DMS53 (cell line): Measurements from ENCODE around the gene CARHSP1.
A peak's percentile ranks its signal among the peaks of the same experiment; 100 is the strongest.
"Not testable (repeated sequence)": the region's sequence is repeated elsewhere in the genome, so short reads cannot be mapped to it uniquely, and the experiment has no call there.

Source experiments
- DNase-seq: peaks from one replicate; lab custom pipeline; 2025; lab: John Stamatoyannopoulos, UW

The CARHSP1 gene

GRCh38 chr16:8893426-8893825 lies 24.6 kb upstream of the CARHSP1 start:
- DNase-seq: no peak

DNA sequence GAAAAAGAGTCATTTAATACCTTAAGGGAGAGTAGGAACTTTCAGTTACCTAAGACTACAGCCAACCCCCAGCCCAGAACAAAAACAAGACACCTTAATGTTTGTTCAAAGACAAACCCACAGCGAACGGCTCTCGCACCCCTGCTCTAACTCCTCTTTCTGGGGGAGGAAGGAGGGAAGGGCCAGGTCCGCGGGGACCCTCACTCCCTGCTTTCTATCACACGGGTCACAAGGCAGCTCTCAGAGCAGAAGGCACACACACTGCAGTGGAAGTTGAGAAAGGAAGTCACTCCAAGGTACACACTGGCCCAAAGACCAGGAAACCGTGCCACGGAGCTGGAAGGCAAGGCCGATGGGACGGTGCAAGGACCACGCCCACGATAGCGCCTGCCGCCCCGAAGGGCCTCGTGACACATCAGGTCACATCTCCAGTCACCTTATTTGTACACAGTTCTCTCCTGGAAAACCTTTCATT lies 23.3 kb upstream of the CARHSP1 start:
- no peak for DNase-seq

- no peak for DNase-seq
Observed at GRCh38 chr16:8890549-8890921, 21.7 kb upstream of the CARHSP1 start.

DNA sequence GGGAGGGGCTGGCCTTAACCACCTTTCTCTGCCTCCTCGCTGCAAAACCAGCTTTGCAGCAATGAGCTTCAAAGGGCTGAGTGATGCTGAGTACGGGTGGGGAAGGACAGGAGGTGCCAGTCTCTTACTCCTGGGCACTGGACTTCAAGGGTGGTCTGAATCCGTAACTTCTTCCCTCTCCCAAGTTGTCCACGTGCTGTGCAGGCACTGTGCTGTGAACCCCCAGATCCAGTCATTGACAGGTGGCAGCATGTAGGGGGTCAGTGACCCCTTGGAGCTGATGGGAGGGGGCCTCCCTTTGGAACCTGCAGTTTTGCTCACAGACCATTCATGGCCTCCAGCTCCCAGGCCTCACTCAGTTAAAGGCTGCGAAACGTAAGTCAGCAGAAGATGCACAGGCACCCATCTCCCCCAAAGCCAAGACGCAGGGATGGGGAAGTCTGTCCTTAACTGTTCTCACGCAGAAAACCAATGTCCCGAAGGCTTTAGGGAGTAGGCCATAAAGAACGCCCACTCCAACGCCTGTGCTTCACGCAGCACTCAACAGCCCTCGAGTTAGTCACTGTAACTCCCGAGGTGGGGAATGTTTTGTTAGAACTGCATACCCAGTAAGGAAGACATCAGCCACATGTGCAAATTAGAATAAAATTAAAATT lies 21.2 kb upstream of the CARHSP1 start:
- no peak for DNase-seq

DNA sequence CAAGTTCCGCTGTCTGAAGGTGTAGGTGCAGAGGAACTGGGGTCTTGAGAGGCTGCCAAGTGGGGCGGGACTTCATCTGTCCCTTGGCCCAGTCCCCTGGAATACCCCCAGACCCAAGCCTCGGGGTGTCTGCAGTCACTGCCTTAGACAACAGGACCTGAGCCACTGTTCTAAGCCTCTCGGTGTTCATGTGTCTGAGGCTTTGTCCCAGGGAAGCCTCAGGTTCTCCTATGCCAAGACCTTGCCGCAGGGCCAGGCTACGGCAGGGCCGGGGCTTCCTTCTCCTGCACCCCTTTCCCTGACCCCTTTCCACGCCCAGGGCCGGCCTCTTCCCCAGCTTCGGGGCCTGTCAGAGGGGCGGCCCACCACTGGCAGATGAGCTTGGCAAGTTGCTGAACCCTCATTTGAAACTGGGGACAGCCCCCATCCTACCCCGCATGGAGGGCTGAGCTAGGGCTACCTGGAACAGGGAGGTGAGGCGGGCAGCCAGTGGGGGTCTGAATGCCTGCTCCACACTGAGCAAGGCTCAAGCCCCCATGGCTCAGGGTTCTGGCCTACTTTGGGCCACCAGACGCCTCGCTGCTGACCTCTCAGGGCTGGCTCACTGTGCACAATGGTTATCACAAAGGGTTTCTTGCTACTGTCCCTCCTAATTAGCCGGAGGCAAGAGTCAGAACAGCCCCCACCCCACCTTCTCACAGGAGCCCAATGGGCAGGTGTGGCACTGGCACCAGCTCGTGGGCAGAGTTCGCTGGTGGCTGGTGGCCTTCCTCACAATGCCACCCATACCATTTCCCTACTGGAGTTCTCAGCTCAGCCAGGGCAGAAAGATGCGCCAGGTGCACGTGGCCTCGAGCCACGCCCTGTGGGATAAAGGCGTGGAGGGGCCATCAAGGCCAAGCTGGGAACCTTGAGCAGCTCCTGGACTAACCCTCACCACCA lies 20.4 kb upstream of the CARHSP1 start:
- no peak for DNase-seq

DNA sequence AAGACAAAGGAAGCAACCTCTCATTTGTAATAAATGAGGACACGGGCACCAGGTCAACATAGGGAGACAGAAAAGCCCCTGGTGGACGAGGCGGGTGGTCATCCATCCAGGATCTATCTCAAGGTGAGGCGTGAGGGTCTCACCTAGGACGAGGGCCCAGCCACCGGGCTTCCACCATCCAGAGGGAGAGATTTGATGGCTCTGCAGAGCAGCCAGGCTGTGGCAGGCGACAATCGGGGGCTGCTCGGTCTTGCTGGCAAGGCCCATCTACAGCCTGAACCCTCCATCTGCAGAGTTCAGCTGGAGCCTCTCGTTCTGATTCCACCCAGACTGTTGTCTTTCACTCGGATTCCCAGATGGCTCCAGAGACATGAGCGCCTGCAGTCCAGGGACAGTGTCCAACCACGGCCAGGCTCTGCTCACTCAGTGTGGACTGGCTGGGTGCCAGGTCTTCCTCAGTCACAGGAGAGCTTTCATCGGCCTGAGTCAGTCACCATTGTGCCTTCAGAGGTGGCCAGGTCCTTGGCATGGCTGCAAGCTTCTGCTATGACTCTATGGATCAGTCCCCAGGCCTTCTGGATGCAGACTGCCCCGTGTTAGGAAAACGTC lies 19.2 kb upstream of the CARHSP1 start:
- DNase-seq: peak; percentile 36

DNA sequence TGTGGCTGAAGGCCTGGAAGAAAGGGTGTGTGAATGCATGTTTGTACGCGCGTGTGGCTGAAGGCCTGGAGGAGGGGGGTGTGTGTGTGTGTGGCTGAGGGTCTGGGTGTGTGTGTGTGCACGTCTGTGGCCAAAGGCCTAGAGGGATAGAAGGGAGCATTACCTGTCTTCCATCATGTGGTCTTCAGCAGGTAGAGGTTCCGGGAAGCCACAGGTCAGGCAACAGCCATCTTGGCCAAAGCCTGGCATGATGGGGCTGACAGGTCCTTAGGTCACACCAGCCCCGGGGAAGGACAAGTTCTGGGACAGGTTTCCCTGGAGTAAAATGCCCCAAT lies 18.6 kb upstream of the CARHSP1 start:
- no peak for DNase-seq

GRCh38 chr16:8886593-8887430 lies 18.0 kb upstream of the CARHSP1 start:
- DNase-seq: peak; percentile 29

- DNase-seq: peak; percentile 77
Observed at GRCh38 chr16:8885674-8886592, 17.1 kb upstream of the CARHSP1 start.

- DNase-seq: no peak
Observed at GRCh38 chr16:8882725-8883377, 14.0 kb upstream of the CARHSP1 start.

DNA sequence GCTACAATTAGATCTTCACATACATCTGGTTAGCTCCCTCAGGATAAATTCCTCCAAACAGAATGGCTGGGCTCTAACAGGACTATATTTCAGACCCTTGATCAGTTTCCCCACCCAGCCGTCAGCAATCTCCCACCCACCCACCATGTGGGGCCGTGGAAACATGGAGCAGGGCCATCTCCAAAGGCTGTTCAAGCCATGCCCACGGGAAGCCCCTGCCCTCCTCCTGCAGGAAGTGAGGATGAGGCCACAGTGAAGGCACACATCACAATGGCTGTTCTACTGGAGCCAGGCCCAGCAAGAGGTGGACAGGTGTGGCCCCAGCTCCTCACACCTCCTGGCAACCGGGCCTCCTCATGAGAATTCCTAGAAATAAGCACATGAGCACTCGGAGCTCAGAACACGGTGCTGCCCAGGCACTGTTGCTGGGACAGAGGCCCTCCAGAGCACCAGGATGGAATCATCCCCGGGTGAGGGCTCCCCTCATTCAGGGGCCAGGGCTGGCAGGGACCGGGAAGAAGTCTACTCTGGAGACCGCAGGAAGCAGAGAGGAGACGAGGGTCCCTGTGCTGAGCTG lies 13.3 kb upstream of the CARHSP1 start, which contains the start of gene LITAFD:
LITAFD (plus strand) TSS at position 311 of the 577 bp plus-strand sequence. CDS start 2,005 bp downstream, outside the sequence.
- DNase-seq: no peak

- no peak for DNase-seq
Observed at GRCh38 chr16:8880839-8881510, 12.2 kb upstream of the CARHSP1 start.

DNA sequence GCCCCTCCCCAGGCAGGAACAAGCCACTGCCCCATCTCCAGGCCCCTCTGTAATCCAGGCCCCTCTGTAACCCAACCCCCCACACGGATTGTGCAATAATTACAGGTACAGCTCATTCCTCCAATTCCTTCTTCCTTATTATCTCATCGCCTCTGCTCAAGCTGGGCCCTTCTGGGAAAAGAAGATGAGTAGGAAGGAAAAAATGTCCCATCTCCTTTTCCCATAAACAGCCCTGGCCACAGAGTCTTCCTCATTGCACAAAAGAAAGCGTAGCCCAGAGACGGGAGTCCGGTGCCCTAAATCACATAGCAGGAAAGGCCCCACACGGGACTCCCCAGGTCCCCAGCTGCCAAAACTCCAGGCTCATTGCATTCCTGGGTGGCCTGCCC lies 9.7 kb upstream of the CARHSP1 start:
- DNase-seq: no peak

DNA sequence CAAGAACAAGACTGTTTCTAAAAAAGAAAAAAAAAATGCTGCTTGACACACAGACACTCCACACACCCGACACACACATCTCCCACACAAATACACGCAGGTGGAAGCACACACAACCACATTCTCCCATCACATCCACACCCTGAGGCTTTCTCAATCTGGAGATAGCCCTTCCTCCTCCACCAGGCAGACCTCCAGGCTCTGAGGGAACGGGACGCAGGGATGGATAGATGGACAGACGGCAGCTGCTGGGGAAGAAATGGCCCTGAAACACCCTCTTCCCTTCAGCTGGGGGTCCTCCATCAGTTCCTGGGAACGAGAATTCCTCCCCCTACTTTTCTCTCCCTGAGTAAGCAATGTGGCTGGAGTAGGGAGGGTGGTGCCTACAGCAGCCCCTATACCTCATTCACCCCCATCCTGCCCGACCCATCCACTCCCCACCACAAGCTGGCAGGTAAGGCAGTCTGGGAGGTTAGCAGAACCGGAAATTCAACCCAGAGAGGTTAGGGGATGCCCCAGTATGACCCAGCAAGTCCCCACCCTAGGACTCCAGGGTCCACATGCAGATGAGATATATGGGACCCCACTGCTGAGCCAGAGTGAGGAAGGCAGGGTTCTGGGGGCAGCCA lies 9.2 kb upstream of the CARHSP1 start:
- no peak for DNase-seq

- not testable (repeated sequence) for DNase-seq
Observed at GRCh38 chr16:8875317-8875716, 6.5 kb upstream of the CARHSP1 start.

DNA sequence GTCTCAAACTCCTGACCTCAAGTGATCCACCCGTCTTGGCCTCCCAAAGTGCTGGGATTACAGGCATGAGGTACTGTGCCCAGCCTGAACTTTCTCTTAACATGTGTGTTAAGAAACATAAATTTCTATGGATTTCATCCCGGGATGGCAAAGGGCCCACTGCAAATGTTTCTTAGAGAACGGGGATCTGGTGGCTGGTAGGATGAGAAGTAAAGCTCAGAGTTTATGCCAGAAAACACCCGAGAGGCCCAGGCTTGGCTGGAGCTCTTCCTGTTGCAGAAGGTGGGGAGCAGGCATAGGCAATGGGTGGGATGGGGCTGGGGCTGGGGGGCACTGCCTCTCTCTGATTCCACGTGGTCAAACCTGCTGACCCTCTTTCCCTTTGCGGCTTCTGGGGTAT lies 5.6 kb upstream of the CARHSP1 start:
- no peak for DNase-seq

DNA sequence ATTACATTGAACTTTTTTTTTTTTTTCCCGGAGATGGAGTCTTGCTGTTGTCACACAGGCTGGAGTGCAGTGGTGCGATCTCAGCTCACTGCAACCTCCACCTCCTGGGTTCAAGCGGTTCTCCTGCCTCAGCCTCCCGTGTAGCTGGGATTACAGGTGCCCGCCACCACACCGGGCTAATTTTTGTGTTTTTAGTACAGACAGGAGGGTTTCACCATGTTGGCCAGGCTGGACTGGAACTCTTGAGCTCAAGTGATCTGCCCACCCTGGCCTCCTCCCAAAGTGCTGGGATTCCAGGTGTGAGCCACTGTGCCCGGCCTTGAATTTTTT lies 5.0 kb upstream of the CARHSP1 start:
- DNase-seq: not testable (repeated sequence)

DNA sequence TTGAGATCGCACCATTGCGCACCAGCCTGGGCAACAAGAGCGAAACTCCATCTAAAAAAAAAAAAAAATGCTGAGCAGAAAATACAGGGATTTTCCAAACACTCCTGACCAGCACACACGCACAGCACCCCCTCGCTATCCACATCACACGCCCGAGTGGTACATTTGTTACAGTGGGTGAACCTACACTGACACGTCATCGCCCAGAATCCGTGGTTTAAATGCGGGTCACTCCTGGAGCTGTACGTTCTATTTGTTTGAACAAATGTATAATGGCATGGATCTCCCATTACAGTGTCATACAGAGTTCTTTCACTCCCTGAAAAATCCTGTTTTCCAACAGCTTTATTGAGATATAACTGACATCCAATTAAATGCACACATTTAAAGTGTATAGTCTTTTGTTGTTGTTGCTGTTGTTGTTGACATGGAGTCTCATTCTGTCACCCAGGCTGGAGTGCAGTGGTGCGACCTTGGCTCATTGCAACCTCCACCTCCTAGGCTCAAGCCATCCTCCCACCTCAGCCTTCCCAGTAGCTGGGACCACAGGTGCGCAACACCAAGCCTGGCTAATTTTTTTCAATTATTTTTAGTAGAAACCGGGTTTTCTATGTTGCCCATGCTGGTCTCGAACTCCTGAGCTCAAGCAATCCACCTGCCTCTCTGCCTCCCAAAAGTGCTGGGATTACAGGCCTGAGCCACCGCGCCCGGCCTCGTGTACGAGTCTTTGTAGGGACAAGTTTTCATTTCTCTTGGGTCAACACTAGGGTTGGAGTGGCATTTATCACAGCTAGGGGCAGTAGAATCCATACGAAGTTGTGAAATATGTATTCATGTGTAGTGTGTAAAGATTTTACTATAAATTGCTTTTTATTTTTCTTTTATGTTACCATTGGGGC lies 4.4 kb upstream of the CARHSP1 start:
- peak; percentile 20 for DNase-seq
